IMR-90 (cell line): ENCODE data around the gene LRRC39. TPM values are rescaled to one million over a fixed set of nuclear protein-coding genes. Genes with fewer than 3 reads are reported as not detected.
A peak's percentile ranks its signal among the peaks of the same experiment; 100 is the strongest.

Experiments
- ATAC-seq: fragments of 200-7000 bp; cut with Tn5 transposase; 2 replicates; pipeline ENCODE4 v1.9.1; 2020; ENCODE audit warnings: low read depth, mild to moderate bottlenecking, moderate library complexity
- BruUV-seq: library from RNA; stranded (reverse); fragments of 400-500 nt; replicated peaks from 2 replicates; lab custom pipeline; 2021; lab: Mats Ljungman, UMichigan
- CTCF ChIA-PET: fragments of 300-600 bp; formaldehyde crosslinking; extraction: SDS; loops from one replicate; lab custom pipeline; 2021; ENCODE audit warnings: antibody characterized with exemption; lab: Yijun Ruan, JAX
- POLR2A ChIA-PET: fragments of 300-600 bp; sonication (Branson Sonifier 250); formaldehyde crosslinking; loops from one replicate; lab custom pipeline; 2022; ENCODE audit warnings: antibody characterized with exemption; ENCODE audit not compliant: unreplicated experiment; lab: Charles Lee
- DNase-seq: peaks from one replicate; pipeline ENCODE4 v3.0.0; 2013
- H2AFZ ChIP-seq: replicated peaks from 2 replicates; pipeline ENCODE3; 2013; ENCODE audit warnings: low read length, mild to moderate bottlenecking; ENCODE audit not compliant: poor library complexity
- H2AK5ac ChIP-seq: 2 replicates; pipeline ENCODE4 v1.6.1; 2013; ENCODE audit warnings: low read depth, low read length, inconsistent platforms
- H2AK9ac ChIP-seq: replicated peaks from 2 replicates; pipeline ENCODE3; 2013; ENCODE audit warnings: mild to moderate bottlenecking, low read depth, low read length, moderate library complexity; ENCODE audit not compliant: poor library complexity
- H2BK120ac ChIP-seq: 2 replicates; pipeline ENCODE4 v1.6.1; 2013; ENCODE audit warnings: low read depth, low read length, inconsistent platforms
- H2BK15ac ChIP-seq: 3 replicates; pipeline ENCODE4 v1.6.1; 2013; ENCODE audit warnings: low read depth, low read length, inconsistent platforms
- H2BK20ac ChIP-seq: 2 replicates; pipeline ENCODE4 v1.6.1; 2013; ENCODE audit warnings: low read depth, mild to moderate bottlenecking, inconsistent platforms, low read length, moderate library complexity
- H2BK5ac ChIP-seq: 2 replicates; pipeline ENCODE4 v1.6.1; 2013; ENCODE audit warnings: mild to moderate bottlenecking, low read depth, low read length, inconsistent platforms; ENCODE audit not compliant: poor library complexity, severe bottlenecking
- H3K14ac ChIP-seq: replicated peaks from 2 replicates; pipeline ENCODE4 v1.6.1; 2013; ENCODE audit warnings: low read depth, low read length, inconsistent platforms
- H3K18ac ChIP-seq: 2 replicates; pipeline ENCODE4 v1.6.1; 2013; ENCODE audit warnings: low read depth, low read length, control low read depth
- H3K23ac ChIP-seq: 2 replicates; pipeline ENCODE4 v1.6.1; 2013; ENCODE audit warnings: low read depth, low read length, inconsistent platforms
- H3K27ac ChIP-seq: 2 replicates; pipeline ENCODE4 v1.5.1; 2013; ENCODE audit warnings: mild to moderate bottlenecking, control low read depth, low read length; ENCODE audit not compliant: insufficient read depth
- H3K27me3 ChIP-seq: 2 replicates; pipeline ENCODE4 v1.6.1; 2013; ENCODE audit warnings: low read length; ENCODE audit not compliant: control insufficient read depth, insufficient read depth
- H3K36me3 ChIP-seq: 2 replicates; pipeline ENCODE4 v1.6.1; 2013; ENCODE audit warnings: low read length, mixed read lengths; ENCODE audit not compliant: control insufficient read depth, insufficient read depth
- H3K4ac ChIP-seq: 2 replicates; pipeline ENCODE4 v1.6.1; 2013; ENCODE audit warnings: low read depth, low read length, inconsistent platforms
- H3K4me1 ChIP-seq: 2 replicates; pipeline ENCODE4 v1.6.1; 2013; ENCODE audit warnings: low read length, mixed read lengths; ENCODE audit not compliant: control insufficient read depth, insufficient read depth
- H3K4me2 ChIP-seq: 2 replicates; pipeline ENCODE4 v1.6.1; 2013; ENCODE audit warnings: low read depth, mild to moderate bottlenecking, control low read depth, low read length, moderate library complexity
- H3K4me3 ChIP-seq: 2 replicates; pipeline ENCODE4 v1.5.1; 2013; ENCODE audit warnings: low read depth, mild to moderate bottlenecking, control low read depth, low read length, moderate library complexity; ENCODE audit not compliant: insufficient read depth
- H3K56ac ChIP-seq: 2 replicates; pipeline ENCODE4 v1.6.1; 2013; ENCODE audit warnings: low read length, inconsistent platforms; ENCODE audit not compliant: insufficient read depth; ENCODE audit errors: extremely low read depth
- H3K79me1 ChIP-seq, 2 experiments: 2 replicates each; pipeline ENCODE4 v1.6.1; 2013; ENCODE audit warnings: low read length in 2 of 2, inconsistent platforms in 1 of 2, low read depth in 1 of 2
- H3K9ac ChIP-seq: 2 replicates; pipeline ENCODE4 v1.6.1; 2013; ENCODE audit warnings: low read depth, low read length, control low read depth
- H3K9me1 ChIP-seq: 2 replicates; pipeline ENCODE4 v1.6.1; 2013; ENCODE audit warnings: low read length, inconsistent platforms; ENCODE audit not compliant: insufficient read depth
- H3K9me3 ChIP-seq: 2 replicates; pipeline ENCODE4 v1.6.1; 2013; ENCODE audit warnings: low read length; ENCODE audit not compliant: control insufficient read depth, insufficient read depth
- H4K20me1 ChIP-seq: 2 replicates; pipeline ENCODE4 v1.6.1; 2013; ENCODE audit warnings: low read length, inconsistent platforms; ENCODE audit not compliant: insufficient read depth
- H4K5ac ChIP-seq: 2 replicates; pipeline ENCODE4 v1.6.1; 2013; ENCODE audit warnings: mild to moderate bottlenecking, low read depth, low read length, control low read depth
- H4K8ac ChIP-seq, 2 experiments: 2 replicates each; pipeline ENCODE4 v1.6.1; 2013; ENCODE audit warnings: low read depth in 2 of 2, low read length in 2 of 2, control low read depth in 1 of 2, inconsistent platforms in 1 of 2
- H4K91ac ChIP-seq: 2 replicates; pipeline ENCODE4 v1.6.1; 2013; ENCODE audit warnings: low read depth, low read length, inconsistent platforms; ENCODE audit not compliant: insufficient read depth
- BHLHE40 ChIP-seq: fragments of 150-350 bp; IDR thresholded peaks from 2 replicates; pipeline ENCODE4 v1.6.1; 2016; ENCODE audit warnings: mild to moderate bottlenecking, low read depth, low read length
- CEBPB ChIP-seq: IDR thresholded peaks from 2 replicates; pipeline ENCODE4 v1.6.1; 2012; ENCODE audit warnings: low read depth, low read length, improper control_type of control experiment
- FOS ChIP-seq: fragments of 150-350 bp; IDR thresholded peaks from 2 replicates; pipeline ENCODE4 v1.6.1; 2016; ENCODE audit warnings: low read depth, low read length
- MAFK ChIP-seq: IDR thresholded peaks from 2 replicates; pipeline ENCODE4 v1.6.1; 2012; ENCODE audit warnings: low read depth, low read length, improper control_type of control experiment
- POLR2A ChIP-seq: IDR thresholded peaks from 2 replicates; pipeline ENCODE4 v1.6.1; 2012; ENCODE audit warnings: mild to moderate bottlenecking, low read depth, low read length
- RFX5 ChIP-seq: IDR thresholded peaks from 2 replicates; pipeline ENCODE4 v1.8.0; 2012; ENCODE audit warnings: low read depth, mild to moderate bottlenecking, low read length, moderate library complexity
- dilution Hi-C: fragments of 300-500 bp; cut with HindIII; formaldehyde crosslinking; loops from one replicate; pipeline ENCODE4 v1.14.3; 2018; ENCODE audit warnings: low sequenced_read_pairs; ENCODE audit not compliant: unreplicated experiment
- in situ Hi-C: fragments of 300-500 bp; cut with MboI; formaldehyde crosslinking; loops from 3 replicates; pipeline ENCODE4 v1.14.3; 2019; ENCODE audit warnings: low sequenced_read_pairs, inconsistent platforms, mixed read lengths
- intact Hi-C: fragments of 100-400 bp; cut with micrococcal nuclease; formaldehyde crosslinking; loops from 2 replicates; pipeline ENCODE4 v1.10.0; 2022
- polyA plus RNA-seq, 3 experiments: library from polyadenylated mRNA; depleted of rRNA; stranded (reverse); fragments of >200 nt; gene quantifications; 2 replicates each; pipeline ENCODE4 v1.2.3, GENCODE V29; 2012; ENCODE audit warnings: low replicate concordance in 1 of 3
- total RNA-seq: library from RNA; depleted of rRNA; stranded (reverse); fragments of >200 nt; gene quantifications from 2 replicates; pipeline ENCODE4 v1.2.3, GENCODE V29; 2012
- TF ChIP-seq, protein P1 (sequence below): fragments of 150-350 bp; IDR thresholded peaks from 2 replicates; pipeline ENCODE4 v1.6.1; 2017; ENCODE audit warnings: mild to moderate bottlenecking, antibody characterized with exemption, low read length, low read depth
- TF ChIP-seq, protein P2 (sequence below): fragments of 150-350 bp; IDR thresholded peaks from 2 replicates; pipeline ENCODE4 v1.6.1; 2016; ENCODE audit warnings: low read depth, mild to moderate bottlenecking, low read length, moderate library complexity, borderline replicate concordance

The LRRC39 gene
- total and polyA plus RNA-seq, 2 of the 4 experiments (the other 2 are of a cell fraction), result 0.36 to 0.48 TPM

DNA sequence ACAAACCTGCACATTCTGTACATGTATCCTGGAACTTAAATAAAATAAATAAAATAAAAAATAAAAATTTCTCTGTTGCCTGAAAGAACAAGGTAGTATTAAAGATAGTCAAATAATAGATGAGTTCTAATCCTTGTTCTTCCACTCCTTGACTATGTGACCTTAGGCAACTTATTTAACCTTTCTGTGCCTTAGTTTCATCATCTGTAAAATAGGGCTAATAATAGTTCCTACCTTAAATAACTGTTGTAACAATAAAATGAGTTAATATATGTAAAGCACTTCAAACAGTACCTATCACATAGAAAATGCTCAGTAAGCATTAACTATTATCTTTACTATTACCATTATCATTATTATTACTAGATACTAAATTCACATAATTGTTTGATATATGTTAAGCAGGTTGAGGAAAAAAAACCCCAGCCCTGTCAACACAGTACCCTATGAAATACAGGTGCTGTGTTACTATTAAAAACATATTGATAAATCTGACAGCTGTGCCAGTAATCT is 68.4 kb downstream of the LRRC39 start:
- Histone ChIP-seq H3K9me3 (no peaks in the 10 kb centered on the region), H3K14ac (no peak overlapping the region), H3K9ac (no peak overlapping the region), H3K56ac (no peak overlapping the region), H3K36me3 (no peaks in the 10 kb centered on the region), H3K4ac (no peak overlapping the region), H3K27ac (no peak overlapping the region), H2AK9ac (no peak overlapping the region), H3K18ac (no peak overlapping the region), H3K4me2 (no peak overlapping the region), H3K27me3 (no peaks in the 10 kb centered on the region), H3K23ac (no peak overlapping the region), H3K9me1 (no peaks in the 10 kb centered on the region), H2BK15ac (no peak overlapping the region), H3K4me3 (no peak overlapping the region), H2AK5ac (no peak overlapping the region), H3K79me1 (no peaks in the 10 kb centered on the region), H2BK120ac (no peak overlapping the region), H3K4me1 (no peaks in the 10 kb centered on the region), H4K8ac (no peak overlapping the region), H4K20me1 (no peaks in the 10 kb centered on the region), H2BK5ac (no peak overlapping the region), H4K5ac (no peak overlapping the region), H2BK20ac (no peak overlapping the region), H4K91ac (no peak overlapping the region), H2AFZ (no peak overlapping the region)
- dilution Hi-C loops (no loop called here), in situ Hi-C loops (no loop called here), intact Hi-C loops (no loop called here)
- ChIA-PET CTCF (no interaction called here), POLR2A (no interaction called here)
- ATAC-seq (no peak), DNase-seq (no peak)
- no TSS peak for BruUV-seq
- no peak for TF ChIP-seq BHLHE40
- no peak for TF ChIP-seq FOS
- TF ChIP-seq CEBPB, result no peak
- TF ChIP-seq, protein P1, sequence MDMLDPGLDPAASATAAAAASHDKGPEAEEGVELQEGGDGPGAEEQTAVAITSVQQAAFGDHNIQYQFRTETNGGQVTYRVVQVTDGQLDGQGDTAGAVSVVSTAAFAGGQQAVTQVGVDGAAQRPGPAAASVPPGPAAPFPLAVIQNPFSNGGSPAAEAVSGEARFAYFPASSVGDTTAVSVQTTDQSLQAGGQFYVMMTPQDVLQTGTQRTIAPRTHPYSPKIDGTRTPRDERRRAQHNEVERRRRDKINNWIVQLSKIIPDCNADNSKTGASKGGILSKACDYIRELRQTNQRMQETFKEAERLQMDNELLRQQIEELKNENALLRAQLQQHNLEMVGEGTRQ, result no peak
- peak; percentile 56 for TF ChIP-seq MAFK
- TF ChIP-seq, protein P2, sequence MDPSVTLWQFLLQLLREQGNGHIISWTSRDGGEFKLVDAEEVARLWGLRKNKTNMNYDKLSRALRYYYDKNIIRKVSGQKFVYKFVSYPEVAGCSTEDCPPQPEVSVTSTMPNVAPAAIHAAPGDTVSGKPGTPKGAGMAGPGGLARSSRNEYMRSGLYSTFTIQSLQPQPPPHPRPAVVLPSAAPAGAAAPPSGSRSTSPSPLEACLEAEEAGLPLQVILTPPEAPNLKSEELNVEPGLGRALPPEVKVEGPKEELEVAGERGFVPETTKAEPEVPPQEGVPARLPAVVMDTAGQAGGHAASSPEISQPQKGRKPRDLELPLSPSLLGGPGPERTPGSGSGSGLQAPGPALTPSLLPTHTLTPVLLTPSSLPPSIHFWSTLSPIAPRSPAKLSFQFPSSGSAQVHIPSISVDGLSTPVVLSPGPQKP, result no peak
- TF ChIP-seq RFX5, result no peak
- TF ChIP-seq POLR2A, result no peak
